Adrenal gland (tissue), 5 donors: ENCODE measurements around the gene SEMA4G.

Experiments
- POLR2A ChIP-seq, 2 donors: fragments of 450-650 bp; IDR thresholded peaks; one replicate each; pipeline ENCODE4 v1.6.1; 2017; ENCODE audit warnings: antibody characterized with exemption in 2 of 2, mild to moderate bottlenecking in 2 of 2, moderate library complexity in 1 of 2
- TF ChIP-seq, protein P1 (sequence below), 6 experiments: fragments of 450-650 bp in 4 of 6; fragments of 200-600 bp in 2 of 6; sonication (generic) in 1 of 6; IDR thresholded peaks; 1 replicate in 5 of 6; 2 replicates in 1 of 6; pipeline versions ENCODE4 v1.5.1 to v1.8.0; 2016 to 2021; ENCODE audit warnings: antibody characterized with exemption in 6 of 6, mild to moderate bottlenecking in 2 of 6, moderate library complexity in 1 of 6
- donor health status: DM: no; HTN: no; CAD: no.

- no peak for TF ChIP-seq POLR2A (IDR thresholded peaks at IDR 0.05)
- TF ChIP-seq, protein P1, sequence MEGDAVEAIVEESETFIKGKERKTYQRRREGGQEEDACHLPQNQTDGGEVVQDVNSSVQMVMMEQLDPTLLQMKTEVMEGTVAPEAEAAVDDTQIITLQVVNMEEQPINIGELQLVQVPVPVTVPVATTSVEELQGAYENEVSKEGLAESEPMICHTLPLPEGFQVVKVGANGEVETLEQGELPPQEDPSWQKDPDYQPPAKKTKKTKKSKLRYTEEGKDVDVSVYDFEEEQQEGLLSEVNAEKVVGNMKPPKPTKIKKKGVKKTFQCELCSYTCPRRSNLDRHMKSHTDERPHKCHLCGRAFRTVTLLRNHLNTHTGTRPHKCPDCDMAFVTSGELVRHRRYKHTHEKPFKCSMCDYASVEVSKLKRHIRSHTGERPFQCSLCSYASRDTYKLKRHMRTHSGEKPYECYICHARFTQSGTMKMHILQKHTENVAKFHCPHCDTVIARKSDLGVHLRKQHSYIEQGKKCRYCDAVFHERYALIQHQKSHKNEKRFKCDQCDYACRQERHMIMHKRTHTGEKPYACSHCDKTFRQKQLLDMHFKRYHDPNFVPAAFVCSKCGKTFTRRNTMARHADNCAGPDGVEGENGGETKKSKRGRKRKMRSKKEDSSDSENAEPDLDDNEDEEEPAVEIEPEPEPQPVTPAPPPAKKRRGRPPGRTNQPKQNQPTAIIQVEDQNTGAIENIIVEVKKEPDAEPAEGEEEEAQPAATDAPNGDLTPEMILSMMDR (IDR thresholded peaks at IDR 0.05): no peak
These were observed 3.7 kb downstream of the SEMA4G start for GRCh38 chr10:100972904-100973535.
